ENCODE measurements around the gene GMDS. TPM values are rescaled to one million over a fixed set of nuclear protein-coding genes. Genes with fewer than 3 reads are reported as not detected.
"Not testable (repeated sequence)": the region's sequence is repeated elsewhere in the genome, so short reads cannot be mapped to it uniquely, and the experiment has no call there.

GMDS gene
- total RNA-seq, 1 donor from 2014 or later = 105 TPM

DNA sequence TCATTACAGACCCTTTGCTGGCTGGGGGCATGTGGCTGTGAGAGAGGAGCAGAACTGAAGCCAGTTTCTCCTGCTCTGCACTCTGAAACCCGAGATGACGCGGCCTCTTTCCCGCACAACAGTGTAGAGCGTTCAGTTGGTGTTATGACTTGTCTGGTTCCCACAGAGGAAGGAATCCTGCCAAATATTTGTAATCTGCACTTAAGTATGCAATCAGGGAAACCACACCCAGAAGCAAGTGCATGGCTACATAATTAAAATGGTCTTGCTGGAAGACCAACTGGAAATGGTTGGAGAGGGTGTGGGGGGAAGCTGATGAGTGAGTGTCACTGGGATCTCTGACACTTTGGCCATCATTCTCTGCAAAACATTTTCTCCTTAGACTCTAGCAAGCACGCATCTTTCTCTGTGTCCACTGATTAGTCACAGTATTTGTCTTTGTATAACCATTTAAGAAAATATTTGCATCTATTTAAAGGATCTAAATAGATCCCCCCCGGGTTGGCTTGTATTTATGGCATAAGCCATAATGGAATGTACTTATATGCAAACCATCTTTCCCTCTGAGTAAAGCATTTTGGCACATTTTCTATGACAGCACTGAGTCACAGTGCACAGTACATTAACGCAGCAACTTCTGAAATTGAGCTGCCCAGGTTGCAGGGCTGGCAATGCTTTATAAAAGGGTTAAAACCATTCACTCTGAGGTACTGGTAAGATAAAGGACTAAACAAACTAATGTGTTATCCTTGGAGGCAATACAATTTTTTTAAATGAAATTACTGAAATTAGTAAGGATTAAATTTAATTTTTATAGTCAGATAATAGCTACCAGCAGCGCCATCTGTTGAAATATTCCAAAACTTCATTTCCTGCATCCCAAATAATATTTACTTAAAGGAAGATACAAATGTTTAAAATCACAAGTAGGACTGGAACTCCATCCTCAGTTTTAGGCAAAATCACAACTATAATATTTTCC is 559.0 kb downstream of the GMDS start:
- DNase-seq (ENCODE audit: low spot score) = no peak

DNA sequence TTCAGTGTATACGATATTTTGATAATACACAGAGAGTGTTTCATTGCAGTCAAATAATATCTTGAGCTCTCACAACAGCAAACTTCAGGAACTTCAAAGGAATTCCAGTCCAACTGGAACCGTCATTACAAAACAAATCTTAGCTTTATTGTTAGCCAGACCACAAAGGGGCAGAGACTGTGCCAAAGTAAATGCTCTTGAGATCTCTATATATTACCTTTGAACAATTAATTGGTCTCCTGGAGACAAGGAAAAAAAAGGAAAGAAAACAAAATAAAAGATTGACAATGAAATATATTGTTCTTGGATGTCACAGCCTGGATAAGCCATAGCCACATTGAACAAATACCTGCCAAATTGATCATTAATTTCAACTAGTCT is 565.7 kb downstream of the GMDS start:
- no peak for DNase-seq (ENCODE audit: low spot score)

DNA sequence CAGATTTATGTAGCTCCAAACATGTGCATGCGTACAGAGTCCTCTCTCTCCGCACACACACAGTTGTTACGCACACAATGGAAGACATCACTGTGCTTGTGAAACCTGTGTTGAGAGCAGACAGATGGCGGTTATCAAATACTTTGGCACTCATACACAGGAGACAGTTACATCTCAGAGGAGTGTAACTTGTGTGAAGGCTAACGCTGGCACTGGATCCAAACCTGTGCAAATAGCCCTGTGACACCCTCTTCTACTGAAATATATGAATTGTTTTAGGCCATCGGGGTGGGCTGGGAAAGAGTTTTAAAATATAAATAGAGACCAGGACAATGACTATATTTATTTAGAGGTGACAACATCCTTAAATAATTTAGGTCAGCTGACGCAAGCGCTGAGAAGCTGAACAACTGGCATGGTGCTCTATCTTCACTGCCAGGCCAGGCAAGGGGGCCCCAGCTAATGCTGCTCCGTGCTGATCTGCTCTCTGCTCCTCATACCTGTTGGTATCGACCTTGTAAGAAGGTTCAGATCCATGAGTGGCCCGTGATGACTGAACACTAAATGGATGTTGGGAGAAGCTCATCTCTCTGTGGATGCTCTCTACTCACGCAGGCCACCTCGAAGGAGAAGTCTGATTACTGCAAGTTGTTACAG is 566.2 kb downstream of the GMDS start:
- DNase-seq (ENCODE audit: low spot score) = no peak

DNA sequence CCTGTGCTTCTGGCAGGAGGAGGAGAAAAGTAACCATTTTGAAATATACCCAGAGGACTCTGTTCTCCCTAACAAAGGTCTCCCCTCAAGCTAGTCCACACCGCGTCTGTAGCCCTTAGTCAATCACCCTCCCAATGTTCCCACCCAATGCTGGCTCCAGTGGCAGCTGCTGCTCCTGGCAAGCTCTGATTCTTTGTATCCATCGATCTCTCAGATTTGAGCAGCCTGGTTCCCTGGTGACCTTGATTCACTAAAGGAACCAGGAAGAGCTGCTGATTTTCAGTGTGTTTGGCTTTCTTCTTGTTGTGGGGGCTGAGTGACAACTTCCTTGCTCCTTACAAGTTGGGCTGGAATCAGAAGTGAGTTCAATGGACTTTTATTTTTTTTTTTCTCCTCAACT is 567.2 kb downstream of the GMDS start:
- peak; percentile 70 for DNase-seq (ENCODE audit: low spot score)

DNA sequence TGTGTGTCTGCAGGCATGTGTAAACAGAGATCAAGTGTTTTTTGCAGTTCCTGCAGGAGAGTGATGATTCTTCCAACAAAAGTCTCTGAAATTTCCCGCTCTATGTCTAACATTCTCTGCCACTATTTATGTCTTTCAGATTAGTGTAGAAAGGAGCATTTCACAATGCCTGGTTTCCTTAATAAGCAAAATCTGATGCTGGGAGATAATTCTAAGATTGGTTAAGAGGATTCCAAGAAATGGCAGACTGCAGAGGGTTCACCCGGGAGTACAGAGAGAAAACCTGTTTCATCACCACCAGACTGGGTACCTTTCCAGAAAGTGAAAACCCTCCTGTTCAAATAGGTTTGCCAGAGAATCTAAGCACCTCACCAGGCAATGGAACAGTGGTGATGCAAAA is 573.0 kb downstream of the GMDS start:
- no peak for DNase-seq (ENCODE audit: low spot score)

DNA sequence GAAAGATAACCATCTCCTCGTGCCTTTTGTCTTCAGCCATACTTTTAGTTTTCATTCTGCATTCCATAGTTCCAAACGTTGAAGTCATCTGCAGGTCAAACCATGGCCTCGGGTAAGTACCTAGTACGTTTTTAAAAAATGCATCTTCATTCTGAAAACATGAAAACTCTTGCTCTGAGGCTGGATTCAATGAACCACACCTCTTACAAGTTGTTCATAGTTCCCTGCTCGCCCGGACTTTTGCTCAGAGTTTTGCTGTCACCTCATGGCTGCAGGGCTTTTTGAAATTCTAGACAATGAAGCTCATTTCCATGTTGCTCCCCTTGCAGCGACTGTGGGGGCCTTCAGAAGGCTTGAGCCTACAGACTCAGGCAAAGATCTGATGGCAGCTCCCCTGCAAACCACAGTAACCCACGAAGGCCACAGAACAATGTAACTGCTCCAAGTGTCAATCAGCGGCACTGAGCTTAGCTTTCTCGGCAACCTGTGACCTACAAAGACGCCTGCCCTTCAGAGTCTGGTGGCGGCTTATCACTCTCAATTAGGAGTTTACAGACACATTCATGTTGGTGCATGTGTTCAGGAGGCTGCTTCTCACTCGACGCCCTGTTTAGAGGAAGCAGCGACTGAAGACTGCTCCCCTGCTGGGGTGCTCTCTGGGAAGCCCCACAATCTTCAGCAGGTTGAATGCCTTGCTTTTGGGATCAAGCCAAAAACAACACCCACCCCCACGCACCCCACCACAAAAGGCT is 574.5 kb downstream of the GMDS start:
- DNase-seq (ENCODE audit: low spot score) = no peak

DNA sequence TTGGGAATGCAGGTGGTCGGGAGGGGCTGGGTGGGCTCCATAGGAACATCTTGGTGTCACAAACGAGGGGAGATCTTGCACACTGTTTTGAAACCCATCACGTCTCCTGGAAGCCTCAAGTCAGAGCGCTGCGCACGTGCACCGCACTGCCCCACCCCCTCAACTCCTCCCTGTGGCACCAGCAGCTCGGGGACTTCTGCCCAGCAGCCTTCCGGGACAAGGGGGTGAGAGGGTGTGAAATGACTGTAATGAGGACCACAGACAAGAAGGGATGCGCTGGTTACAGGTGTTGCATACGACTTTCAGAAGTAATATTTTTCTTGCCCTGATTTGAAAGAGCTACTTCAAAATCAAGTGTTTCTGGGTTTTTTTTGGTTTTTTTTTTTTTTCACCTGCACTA is 575.4 kb downstream of the GMDS start:
- DNase-seq (ENCODE audit: low spot score) = no peak

DNA sequence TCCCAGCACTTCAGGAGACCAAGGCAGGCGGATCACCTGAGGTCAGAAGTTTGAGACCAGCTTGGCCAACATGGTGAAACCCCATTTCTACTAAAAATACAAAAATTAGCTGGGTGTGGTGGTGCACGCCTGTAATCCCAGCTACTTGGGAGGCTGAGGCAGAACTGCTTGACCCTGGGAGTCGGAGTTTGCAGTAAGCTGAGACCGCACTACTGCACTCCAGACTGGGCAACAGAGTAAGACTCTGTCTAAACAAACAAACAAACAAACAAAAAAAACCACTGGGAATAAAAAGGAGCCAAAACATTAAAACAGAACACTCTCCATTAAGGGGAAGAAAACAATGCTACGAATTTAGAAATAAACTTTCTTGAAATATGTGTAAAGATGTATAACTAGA is 576.9 kb downstream of the GMDS start:
- DNase-seq (ENCODE audit: low spot score) = not testable (repeated sequence)

DNA sequence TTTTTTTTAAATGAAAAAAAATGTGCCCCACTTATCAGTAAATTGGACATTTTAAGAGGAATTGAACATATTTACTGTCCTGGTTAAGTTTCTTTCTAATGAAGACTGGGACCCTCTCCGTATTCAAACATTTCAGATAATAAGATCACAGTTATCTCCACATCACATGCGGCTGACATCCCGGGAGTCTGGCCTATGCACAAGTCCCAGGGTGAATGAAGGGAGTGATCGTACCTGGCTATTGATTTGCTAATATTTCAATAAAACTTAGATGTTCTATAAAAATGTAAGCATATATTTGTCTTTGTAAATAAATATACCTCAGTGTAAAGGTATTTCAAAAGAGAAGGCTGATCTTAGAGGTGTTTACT is 577.6 kb downstream of the GMDS start:
- no peak for DNase-seq (ENCODE audit: low spot score)

DNA sequence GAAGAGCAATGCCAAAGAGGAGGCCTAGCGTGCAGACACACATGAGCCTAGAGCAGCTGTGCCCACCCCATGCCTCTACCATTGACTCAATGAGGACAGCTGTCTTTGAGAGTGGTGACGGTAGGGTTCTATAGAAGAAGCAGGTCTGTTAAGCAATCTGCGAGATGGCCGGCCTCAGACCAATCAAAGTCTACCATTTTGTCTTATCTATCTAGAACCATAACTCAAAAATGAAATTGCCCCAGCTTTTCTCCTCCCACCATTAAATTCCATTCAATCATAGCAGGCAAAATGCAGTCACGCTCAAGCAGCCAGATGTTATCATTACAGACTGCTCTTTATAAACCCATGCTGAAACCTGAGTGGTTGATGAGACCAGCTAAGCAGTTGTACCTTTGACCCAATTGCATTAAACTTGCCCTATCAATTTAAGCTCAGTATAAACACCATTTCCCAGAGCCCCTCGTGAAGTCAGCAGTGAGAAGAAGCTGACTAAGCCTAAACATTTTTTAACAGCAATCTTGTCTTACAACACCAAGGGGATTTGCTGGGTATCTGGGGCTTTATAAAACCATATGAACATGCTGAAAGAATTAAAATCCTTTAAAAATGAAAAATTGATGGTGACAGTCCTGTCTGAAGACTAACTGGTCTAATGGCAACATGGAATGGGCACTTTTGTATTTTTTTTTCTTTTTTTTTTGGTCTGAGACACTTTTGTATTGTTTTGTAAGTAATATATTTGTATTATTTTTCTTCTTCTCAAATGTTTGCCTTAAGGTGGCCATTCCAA is 578.2 kb downstream of the GMDS start:
- DNase-seq (ENCODE audit: low spot score) = no peak

DNA sequence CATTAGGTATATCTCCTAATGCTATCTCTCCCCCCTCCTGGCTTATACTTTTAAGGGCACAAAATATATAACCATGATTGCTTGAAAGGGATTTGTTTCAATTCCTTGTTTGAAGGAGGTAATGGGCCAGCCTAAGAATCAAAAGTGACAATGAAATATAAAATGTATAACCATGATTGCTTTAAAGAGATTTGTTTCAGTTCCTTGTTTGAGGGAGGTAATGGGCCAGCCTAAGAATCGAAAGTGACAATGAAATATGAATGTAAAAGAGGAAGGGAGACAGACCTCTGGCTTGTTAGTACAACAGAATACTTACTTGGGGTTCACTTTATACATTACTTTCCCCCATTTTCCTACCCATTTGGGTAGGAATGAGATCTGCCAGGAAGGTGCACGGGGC is 580.2 kb downstream of the GMDS start:
- DNase-seq (ENCODE audit: low spot score) = no peak

DNA sequence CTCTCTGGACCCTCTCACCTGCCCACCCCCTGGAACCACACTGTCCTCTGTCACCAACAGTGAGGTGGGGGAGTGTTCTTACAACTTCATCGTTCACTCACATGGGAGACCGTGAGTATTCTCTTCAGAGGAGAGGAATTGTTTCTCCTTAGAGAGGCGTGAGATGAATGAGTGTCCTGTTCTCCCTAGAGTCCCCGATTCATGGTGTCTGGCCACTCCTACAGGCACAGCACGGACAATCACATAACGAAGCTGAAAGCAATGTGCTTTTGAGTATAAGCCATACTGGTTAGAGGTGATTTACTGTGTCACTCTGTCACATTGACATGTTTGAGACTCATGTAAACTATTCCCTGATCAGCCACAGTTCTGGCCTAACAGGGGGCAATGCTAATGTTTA is 581.1 kb downstream of the GMDS start:
- DNase-seq (ENCODE audit: low spot score) = no peak

DNA sequence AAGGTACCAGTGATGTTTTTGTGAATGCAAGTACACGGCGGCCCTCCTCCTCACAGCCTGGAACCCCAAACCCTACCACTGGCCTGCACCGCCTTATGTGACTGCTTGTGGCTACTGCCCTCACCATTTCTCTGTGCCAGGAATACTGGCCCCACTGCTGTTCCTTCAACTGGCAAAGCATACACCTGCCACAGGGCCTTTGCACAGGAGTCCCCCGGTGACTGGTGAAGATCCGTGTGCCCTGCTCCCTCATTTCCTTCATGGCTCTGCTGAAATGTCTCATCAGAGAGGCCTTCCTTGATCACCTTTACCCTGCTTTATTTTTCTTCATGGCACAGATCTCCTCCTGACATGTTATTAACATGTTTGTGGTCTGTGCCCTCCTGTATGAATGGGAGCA is 581.9 kb downstream of the GMDS start:
- DNase-seq (ENCODE audit: low spot score) = no peak

DNA sequence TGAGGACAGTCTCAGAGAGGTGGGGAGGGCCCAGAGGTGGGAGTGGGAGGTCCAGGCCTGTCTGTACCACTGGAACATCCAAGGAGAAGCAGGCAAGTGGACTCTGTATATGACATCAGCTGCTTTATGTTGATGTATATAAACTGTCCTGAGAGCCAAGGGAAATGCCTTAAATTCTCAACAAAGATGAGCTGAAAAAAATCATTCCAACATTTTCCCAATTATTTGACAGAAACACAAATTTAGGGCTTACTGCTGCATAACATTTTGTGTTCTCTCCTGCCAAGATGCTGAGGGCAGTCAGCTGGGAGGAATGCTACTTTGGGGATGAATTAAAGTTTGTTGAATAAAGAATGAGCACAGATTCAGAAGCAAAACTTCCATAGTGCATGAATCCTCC is 582.9 kb downstream of the GMDS start:
- DNase-seq (ENCODE audit: low spot score) = no peak

DNA sequence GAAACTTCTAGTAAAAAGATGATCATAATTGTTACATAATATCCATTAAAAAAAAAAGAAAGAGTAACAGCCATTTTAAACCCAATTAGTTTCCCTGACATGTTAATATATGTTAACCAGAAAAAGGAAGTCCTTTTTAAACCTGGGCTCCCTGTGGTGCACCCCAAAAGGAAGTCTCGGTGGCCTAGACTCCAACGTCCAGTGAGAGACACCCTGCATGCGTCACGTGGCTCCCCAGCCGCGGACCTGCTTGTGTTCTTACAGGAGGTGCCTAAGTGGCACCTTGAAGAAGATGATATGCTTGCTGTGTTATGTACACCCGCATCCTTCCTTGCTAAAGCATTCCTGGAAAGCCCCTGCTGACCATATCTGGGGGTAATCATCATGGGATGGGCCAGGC is 585.6 kb downstream of the GMDS start:
- no peak for DNase-seq (ENCODE audit: low spot score)

DNA sequence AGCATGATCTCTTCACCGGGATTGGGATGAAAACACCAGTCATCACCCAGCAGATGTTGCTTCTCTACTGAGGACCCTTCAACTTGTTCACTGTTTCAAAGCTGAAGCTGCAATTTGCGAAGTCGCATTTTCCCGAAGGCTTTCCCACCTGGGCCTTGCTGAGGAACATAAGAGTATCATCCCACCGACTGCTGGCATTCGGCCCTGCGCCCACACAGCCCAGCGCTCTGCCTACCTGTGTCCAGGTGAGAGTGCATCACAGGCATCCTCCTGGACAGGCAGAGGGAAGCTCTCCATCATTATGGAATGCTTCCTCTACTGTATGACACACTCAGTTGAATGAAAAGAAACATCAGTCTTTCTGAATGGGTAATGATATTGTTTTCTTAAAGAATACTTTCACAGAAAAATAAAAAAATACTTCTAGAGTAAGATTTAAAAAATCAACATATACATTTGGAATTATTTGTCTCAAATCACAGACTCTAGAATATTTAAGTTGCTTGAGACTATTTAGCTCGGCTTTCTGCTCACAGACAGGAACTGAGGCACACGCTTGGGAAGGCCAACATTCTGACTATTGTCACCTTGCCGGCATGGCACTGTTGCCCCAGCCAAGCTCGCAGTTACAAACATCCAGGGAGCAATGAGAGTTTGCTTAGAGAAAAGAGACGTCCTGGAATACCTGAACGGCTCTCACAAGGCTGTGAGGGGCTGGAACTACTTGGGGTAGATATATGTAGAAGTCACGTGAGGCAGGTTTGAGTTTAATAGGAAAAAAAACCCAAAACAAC is 587.0 kb downstream of the GMDS start:
- no peak for DNase-seq (ENCODE audit: low spot score)

DNA sequence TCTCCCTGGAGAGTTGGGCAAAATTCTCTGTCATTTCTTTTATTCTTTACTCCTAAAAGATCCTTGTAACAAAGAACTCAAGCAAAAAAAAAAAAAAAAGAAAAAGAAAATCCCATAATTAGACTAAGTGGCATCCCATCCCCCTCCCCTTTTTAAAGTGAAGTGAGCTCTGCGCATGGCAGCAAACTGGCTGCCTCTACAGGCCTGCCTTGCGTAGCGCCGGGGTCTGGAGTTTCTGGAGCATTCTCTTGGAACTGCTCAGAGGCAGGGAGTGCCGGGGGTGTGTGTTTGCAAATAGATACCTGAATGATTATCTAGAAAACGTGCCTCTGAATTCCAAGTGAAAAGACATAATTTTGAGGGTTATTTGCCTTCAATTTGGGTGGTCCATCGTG is 587.6 kb downstream of the GMDS start:
- no peak for DNase-seq (ENCODE audit: low spot score)

DNA sequence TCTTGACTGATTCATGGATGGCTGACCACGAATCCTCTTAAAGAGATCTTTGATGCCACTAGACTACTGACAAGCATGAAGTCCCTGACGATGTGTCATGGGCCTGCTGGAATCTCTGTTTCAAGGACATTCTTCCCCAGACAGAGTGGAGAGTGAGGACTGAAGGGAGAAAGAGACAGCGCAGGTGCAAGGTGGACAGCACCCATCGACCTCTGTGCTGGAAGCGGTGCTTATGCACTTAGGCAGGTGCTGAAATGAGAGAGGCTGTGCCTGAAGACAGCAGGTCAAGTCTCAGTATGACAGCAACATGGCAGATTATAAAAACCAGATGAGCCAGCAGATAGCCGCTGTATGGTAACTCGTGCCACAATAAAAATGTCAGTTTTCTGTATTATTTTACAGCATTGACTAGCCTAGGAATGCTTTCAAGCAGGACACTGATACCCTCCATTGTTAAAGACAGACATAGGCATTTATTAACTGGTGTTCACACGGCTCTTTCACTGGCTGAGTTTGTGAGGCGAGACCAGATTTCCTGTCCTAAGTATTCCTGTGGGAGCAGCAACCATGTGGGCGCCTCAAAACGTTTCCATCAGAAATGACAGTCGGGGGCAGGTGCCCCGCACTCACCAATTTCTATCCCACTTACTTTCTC is 588.2 kb downstream of the GMDS start:
- DNase-seq (ENCODE audit: low spot score) = no peak

DNA sequence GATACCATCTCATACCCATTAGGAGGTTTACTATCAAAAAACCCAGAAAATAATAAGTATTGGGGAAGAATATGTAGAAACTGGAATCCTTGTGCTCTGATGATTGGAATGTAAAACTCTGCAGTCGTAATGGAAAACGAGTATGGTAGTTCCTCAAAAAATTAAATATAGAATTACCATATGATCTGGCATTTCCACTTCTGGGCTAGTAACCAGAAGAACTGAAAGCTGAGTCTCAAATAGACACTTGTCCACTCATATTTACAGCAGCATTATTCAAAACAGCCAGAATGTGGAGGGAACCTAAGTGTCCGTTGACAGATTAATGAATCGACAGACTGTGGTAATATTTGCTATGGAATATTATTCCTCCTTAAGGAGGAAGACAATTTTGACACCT is 591.4 kb downstream of the GMDS start:
- no peak for DNase-seq (ENCODE audit: low spot score)

DNA sequence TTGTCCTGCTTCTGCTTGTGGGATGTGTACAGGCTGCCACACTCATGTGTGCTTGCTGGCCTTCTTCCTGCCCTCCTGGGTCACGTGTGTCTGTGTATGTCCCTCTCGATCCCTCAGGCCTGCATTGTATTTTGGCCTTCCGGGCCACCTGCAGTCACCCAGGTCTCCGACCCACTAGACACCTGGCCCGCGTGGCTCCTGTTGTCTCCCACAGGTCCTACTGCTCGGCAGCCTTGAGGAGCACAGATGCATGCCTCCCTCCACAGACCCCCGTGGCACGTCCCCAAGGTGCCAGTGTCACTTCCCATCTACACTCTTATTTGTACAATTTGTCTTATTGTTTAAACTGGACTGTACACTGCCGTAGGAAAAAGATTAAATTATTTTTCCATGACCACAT is 592.6 kb downstream of the GMDS start:
- no peak for DNase-seq (ENCODE audit: low spot score)
